ACHN (cell line): ENCODE results near the gene LGR6.
"Not testable (repeated sequence)": the region's sequence is repeated elsewhere in the genome, so short reads cannot be mapped to it uniquely, and the experiment has no call there.

Experiments used
- DNase-seq: peaks from one replicate; pipeline ENCODE4 v3.0.0-alpha.2; 2015
- in situ Hi-C: cut with HindIII; loops from 2 replicates; pipeline ENCODE4 v1.10.0; 2017; ENCODE audit warnings: low sequenced_read_pairs, low pct_ligation_motif_present, low pct_unique_long_range_greater_than_20kb

The LGR6 gene

GRCh38 chr1:202157945-202158344, 35.7 kb upstream of the LGR6 start:
- no peak for DNase-seq
- in situ Hi-C loops: no loop called here

GRCh38 chr1:202158810-202159533, 34.6 kb upstream of the LGR6 start:
- in situ Hi-C loops: no loop called here
- DNase-seq: no peak

- no peak for DNase-seq
- in situ Hi-C loops: no loop called here
These were observed 33.8 kb upstream of the LGR6 start for GRCh38 chr1:202159534-202160371.

- no peak for DNase-seq
- in situ Hi-C loops: no loop called here
These were observed 33.1 kb upstream of the LGR6 start, which contains the start of gene PTPN7 for GRCh38 chr1:202160377-202160940. PTPN7 (minus strand) TSS chr1:202160602; CDS start chr1:202159402, 1,200 bp downstream.

DNA sequence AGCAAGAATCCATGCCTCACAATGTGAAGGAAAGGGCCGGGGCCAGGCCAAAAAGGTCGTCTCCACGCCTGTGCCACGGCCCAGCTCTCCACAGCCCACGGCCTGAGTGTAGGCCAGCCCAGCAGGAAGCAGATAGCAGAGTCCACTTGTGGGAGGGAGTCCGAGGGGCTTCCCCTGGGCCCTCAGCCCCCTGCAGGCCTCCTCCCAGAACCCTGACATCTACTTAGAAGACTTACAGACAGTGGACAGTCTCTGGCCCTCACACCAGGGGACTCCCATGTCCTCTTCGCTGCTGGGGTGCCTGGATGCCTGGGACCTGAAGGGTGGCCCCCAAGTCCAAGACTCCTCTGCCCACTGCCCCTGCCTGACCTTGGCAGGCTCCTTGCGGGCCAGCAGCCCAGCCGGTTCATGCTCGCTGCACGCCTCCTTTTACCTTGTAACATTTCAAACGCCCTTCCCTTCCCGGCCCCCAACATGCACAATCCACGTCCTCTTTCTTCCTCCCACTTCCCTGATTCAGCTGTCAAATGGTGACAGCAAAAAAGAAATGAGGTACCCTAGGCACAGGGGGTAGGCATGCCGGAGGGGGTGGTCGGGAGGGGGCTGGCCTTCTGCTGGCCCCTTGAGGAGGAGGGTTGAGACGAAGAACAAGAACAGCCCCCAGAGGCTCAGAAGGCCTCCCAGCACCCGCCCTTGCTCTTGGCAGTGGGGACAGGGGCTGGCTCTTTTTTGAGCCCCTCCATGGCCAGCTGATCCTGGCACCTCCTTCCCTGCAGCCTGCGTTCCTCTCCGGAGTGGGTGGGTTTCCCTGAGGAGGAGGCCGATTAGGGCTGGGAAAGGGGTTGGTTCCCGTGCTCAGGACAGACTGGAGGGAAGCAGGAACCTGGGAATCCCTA, 32.2 kb upstream of the LGR6 start:
- in situ Hi-C loops: no loop called here
- DNase-seq: no peak

DNA sequence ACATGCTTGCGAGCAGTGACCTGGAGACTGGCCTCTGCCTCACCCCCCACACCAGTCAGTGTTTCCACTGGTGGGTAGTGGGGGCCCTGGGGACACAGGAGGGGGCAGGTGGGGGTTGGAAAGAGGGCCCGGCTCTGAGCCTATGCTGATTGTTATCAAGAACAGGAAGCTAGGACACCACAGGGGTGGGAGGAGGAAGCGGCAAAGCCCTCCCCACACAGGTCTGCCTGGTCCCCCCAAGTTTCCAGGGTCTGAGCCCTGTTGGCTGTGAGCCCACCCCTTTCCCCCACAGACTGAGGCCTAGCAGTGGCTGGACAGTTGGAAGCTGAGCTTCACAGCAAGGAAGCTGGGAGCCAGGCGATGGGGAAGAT, 31.6 kb upstream of the LGR6 start:
- in situ Hi-C loops: no loop called here
- no peak for DNase-seq

- in situ Hi-C loops: no loop called here
- no peak for DNase-seq
These were observed 30.9 kb upstream of the LGR6 start for GRCh38 chr1:202162418-202163280.

DNA sequence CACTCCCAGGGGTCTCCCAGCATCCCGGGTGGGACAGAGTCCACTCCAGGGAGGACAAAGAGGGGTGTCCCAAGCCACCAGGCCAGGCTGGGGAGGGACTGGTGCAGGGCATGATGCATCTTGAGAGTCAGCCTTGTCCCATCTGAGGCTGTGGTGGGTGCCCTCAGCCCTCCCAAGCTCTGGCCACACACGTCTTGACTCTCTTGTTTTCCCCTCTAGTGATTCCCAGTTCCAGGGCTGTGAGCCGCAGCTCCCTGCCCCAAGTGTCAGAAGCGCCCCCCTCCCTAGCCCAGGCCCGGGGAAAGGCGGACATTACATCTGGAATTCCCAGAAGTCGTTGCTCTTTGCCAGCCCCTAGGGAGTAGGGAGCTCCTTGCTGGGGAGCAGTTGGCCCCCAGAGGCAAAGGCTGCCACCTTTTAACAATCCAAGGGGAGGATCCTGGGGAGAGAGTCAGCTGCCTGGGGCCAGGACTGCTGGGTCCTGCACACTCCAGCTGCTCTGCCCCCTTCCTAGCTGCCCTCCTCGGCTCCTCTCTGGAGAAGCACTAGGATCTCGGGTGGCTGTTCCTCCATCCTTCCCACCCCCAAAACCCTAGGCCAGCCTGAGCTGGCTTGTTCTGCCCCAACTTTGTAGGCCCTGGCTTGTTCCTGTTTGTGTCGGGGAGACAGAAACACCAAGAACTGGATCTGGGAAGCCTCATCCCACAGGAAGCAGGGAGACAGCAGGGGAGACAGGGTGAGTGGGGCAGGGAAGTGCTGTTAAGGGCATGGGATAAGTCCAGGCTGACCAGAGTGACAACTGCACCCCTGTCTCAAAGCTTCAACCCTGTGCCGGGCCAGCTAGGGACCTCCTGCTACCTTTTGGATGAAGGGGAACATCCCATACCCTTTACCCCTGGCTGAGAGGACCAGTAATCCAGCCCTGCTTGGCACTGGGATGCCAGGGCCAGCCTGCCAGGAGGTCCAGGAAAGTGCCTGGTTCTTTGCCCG, 30.0 kb upstream of the LGR6 start:
- no peak for DNase-seq
- in situ Hi-C loops: no loop called here

DNA sequence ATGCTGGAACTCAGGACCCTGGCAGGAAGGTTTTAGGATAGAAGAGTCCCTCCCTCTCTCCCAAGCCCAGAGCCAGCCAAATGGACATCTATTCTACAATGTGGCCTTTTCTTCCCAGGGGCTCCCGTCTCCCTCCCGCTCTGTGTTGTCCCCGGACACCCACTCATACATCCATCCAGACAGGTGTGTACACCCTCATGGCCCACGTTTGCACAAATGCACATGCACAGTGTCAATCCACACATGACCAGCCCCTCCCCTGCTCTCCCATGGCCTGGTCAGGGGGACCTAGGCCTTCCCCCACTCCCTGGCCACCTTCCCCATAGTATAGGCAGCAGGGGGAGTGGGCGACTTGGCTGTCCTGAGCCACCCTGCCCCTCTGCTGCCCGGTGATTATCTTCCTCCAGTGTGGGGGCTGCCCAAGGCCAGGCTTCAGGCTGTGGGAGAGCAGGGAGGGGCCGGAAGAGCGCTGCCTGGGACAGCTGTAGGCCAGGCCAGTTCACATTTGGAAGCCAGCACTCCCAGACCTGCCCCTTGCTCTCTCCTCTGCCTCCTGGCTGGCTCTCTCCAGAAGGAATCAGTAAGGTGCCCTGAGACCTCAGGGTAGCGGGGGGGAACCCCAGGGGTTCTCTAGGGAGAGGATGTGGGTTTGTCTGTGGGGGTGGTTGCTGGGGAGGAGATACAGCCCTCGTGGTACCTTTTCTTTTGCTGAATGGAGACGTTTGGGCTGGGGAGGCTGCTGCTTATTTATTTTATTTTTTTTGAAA, 29.1 kb upstream of the LGR6 start:
- no peak for DNase-seq
- in situ Hi-C loops: no loop called here

GRCh38 chr1:202165267-202165941, 28.2 kb upstream of the LGR6 start:
- in situ Hi-C loops: no loop called here
- no peak for DNase-seq

DNA sequence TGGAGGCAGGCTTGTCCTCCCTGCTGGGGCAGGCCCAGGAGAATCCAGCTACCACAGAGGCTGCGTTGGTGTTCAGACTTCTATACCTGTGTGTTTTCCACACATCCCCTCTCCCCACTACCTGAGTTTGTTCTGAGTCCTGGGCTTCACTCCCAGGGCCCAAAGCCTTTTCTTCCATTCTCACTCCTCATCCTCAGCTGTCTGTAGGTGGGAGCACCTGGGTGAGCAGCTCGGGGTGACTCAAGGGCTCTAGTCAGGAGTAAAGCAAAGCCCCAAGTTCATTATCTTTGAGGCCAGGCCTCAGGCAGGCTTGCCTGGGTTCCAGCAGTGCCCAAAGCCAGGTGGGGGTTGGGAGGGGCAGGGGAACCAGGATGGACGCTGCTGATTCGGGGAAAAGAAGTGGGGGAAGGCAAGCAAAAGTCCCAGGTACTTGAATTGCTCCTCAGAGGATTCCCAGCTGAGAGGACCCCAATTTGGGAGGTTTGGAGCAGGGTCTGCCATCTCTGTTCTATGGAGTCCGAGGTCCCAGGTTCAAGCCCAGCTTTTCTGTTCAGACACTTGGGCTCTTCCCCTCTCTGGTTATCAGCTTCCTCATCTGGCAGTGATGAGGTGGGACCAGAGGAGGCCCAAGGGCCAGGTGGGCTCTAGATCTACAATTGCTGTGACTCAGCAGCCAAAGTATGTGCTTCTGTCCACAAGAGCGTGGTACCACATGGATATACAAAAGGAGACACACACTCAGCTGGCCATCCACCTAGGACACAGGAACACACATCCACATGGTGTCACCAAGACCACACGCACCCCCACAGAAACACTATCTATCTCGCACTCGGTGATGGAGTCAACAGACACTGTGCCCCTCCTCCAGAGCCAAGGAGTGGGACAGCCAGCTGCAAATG, 27.4 kb upstream of the LGR6 start:
- in situ Hi-C loops: no loop called here
- no peak for DNase-seq

- DNase-seq, in situ Hi-C loops: not testable (repeated sequence)
These were observed 26.5 kb upstream of the LGR6 start for GRCh38 chr1:202167054-202167453.

GRCh38 chr1:202167708-202168415, 25.7 kb upstream of the LGR6 start:
- in situ Hi-C loops: no loop called here

DNA sequence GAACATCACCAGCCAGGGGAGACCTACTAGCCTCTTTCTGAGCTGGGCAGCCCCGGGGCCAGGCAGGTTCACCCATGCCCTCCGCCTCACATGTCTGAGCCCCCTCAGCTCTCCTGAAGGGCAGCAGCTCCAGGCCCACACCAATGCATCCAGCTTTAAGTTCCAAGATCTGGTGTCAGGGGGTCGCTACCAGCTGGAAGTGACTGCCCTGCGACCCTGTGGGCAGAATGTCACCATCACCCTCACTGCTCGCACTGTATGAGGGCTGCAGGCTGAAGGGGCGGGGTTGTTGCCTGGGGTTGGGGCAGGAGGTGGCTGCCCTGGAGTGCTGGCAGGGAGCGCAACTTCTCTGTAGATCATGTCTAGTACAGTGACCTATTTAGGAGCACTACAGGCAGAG, 24.7 kb upstream of the LGR6 start:
- in situ Hi-C loops: no loop called here
- DNase-seq: no peak

More at GRCh38 chr1:202167708-202168415, 25.7 kb upstream of the LGR6 start:
- no peak for DNase-seq
